Measurements from ENCODE around the gene MCC. TPM values are rescaled to one million over a fixed set of nuclear protein-coding genes. Genes with fewer than 3 reads are reported as not detected.
"Not testable (repeated sequence)": the region's sequence is repeated elsewhere in the genome, so short reads cannot be mapped to it uniquely, and the experiment has no call there.

Gene MCC
- total and polyA plus RNA-seq, 2 of the 4 experiments (the other 2 are of a cell fraction): 5.0 to 20.6 TPM

DNA sequence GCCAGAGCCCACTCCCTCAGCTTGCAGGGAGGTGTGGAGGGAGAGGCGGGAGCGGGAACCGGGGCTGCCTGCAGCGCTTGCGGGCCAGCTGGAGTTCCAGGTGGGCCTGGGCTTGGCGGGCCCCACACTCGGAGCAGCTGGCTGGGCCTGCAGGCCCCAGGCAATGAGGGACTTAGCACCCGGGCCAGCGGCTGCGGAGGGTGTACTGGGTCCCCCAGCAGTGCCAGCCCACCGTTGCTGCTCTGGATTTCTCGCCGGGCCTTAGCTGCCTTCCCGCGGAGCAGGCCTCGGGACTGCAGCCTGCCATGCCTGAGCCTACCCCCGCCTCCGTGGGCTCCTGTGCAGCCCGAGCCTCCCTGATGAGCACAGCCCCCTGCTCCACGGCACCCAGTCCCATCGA is 31.1 kb downstream of the MCC start:
- BruUV-seq (replicated peaks); H2AK9ac ChIP-seq (replicated peaks; ENCODE audit: low read depth, low read length, poor library complexity); H2BK5ac ChIP-seq (ENCODE audit: low read depth, low read length, poor library complexity, severe bottlenecking); in situ Hi-C loops (cut with MboI; ENCODE audit: low sequenced_read_pairs); H4K5ac ChIP-seq (ENCODE audit: low read depth, low read length); H3K4ac ChIP-seq (ENCODE audit: low read depth, low read length); POLR2A ChIA-PET (ENCODE audit: unreplicated experiment); H4K20me1 ChIP-seq (ENCODE audit: insufficient read depth, low read length); H3K23ac ChIP-seq (ENCODE audit: low read depth, low read length); H3K79me1 ChIP-seq (ENCODE audit: low read depth in 1 of 2, low read length in 2 of 2); H3K4me3 ChIP-seq (ENCODE audit: insufficient read depth, low read depth, low read length); H3K14ac ChIP-seq (replicated peaks; ENCODE audit: low read depth, low read length); H2AK5ac ChIP-seq (ENCODE audit: low read depth, low read length); H3K27me3 ChIP-seq (ENCODE audit: control insufficient read depth, insufficient read depth, low read length); H3K9me3 ChIP-seq (ENCODE audit: control insufficient read depth, insufficient read depth, low read length); H2BK120ac ChIP-seq (ENCODE audit: low read depth, low read length); H4K8ac ChIP-seq (ENCODE audit: low read depth in 2 of 2, low read length in 2 of 2); dilution Hi-C loops (cut with HindIII; ENCODE audit: low sequenced_read_pairs, unreplicated experiment); ATAC-seq (ENCODE audit: low read depth); H3K4me1 ChIP-seq (ENCODE audit: control insufficient read depth, insufficient read depth, low read length); H3K4me2 ChIP-seq (ENCODE audit: low read depth, low read length); CTCF ChIA-PET; H3K9ac ChIP-seq (ENCODE audit: low read depth, low read length); H3K36me3 ChIP-seq (ENCODE audit: control insufficient read depth, insufficient read depth, low read length); H2BK15ac ChIP-seq (ENCODE audit: low read depth, low read length); H2BK20ac ChIP-seq (ENCODE audit: low read depth, low read length); H4K91ac ChIP-seq (ENCODE audit: insufficient read depth, low read depth, low read length); H3K56ac ChIP-seq (ENCODE audit: extremely low read depth, insufficient read depth, low read length); H3K18ac ChIP-seq (ENCODE audit: low read depth, low read length); intact Hi-C loops (cut with micrococcal nuclease); H3K27ac ChIP-seq (ENCODE audit: insufficient read depth, low read length); H3K9me1 ChIP-seq (ENCODE audit: insufficient read depth, low read length); H2AFZ ChIP-seq (replicated peaks; ENCODE audit: low read length, poor library complexity); DNase-seq: not testable (repeated sequence)
- 100% methylated on average over 2 of the region's 21 CpGs; no CpG with 5 or more reads in 1 of the 2 experiments for WGBS, 2 experiments (ENCODE audit: extremely low coverage in 2 of 2, insufficient read length in 1 of 2)
